Measurements from ENCODE around the gene WDR77.

DNA sequence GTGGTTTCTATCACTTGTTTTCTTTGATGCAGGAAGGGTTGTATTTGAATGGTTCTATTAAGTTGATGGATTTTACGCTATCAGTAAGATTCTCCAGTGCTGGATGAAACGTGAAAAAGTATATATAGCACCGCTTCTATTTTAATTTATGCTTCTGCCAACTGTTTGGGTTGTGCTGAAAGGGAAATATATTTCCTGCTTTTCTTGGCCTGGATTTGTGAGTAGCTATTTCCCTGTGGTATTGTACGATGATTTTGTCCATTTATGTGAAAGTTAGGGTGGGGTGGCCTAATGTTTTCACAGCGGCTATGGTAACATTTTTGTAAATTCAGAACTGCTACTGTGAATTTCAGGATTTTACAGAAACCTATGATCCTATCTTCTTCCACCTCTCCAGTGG is 25.1 kb upstream of the WDR77 start:
- TF ChIP-seq, protein P1, sequence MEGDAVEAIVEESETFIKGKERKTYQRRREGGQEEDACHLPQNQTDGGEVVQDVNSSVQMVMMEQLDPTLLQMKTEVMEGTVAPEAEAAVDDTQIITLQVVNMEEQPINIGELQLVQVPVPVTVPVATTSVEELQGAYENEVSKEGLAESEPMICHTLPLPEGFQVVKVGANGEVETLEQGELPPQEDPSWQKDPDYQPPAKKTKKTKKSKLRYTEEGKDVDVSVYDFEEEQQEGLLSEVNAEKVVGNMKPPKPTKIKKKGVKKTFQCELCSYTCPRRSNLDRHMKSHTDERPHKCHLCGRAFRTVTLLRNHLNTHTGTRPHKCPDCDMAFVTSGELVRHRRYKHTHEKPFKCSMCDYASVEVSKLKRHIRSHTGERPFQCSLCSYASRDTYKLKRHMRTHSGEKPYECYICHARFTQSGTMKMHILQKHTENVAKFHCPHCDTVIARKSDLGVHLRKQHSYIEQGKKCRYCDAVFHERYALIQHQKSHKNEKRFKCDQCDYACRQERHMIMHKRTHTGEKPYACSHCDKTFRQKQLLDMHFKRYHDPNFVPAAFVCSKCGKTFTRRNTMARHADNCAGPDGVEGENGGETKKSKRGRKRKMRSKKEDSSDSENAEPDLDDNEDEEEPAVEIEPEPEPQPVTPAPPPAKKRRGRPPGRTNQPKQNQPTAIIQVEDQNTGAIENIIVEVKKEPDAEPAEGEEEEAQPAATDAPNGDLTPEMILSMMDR (conservative IDR thresholded peaks at IDR 0.05 in 1 of 2, IDR thresholded peaks at IDR 0.05 in 1 of 2; ENCODE audit: extremely low read depth in 1 of 2, insufficient read depth in 1 of 2, low read depth in 1 of 2, low read length in 2 of 2): no peak
- no peak for TF ChIP-seq EZH2 (IDR thresholded peaks at IDR 0.05; ENCODE audit: borderline replicate concordance, low read length)
